ENCODE results near the gene ZBTB17. TPM values are rescaled to one million over a fixed set of nuclear protein-coding genes. Genes with fewer than 3 reads are reported as not detected.
A peak's percentile ranks its signal among the peaks of the same experiment; 100 is the strongest.

ZBTB17 gene
- total and polyA plus RNA-seq, 9 donors, result 3.7 to 45.7 (median 29.8) TPM

- no peak for DNase-seq
- Histone ChIP-seq H3K27ac (no peak overlapping the region), H3K4me3 (no peak overlapping the region), H3K27me3 (no peaks in the 10 kb centered on the region), H3K4me1 (ENCODE audit: insufficient read depth) (peaks cover 10% of the 10 kb centered on the region), H3K9me3 (no peaks in the 10 kb centered on the region), H3K36me3 (no peaks in the 10 kb centered on the region)
- intact Hi-C loops (cut with DNase I), result no loop called here
- 83 to 86% (median 84%) methylated on average over 10 of the region's 10 CpGs for WGBS, 3 donors
- no peak for TF ChIP-seq POLR2A (IDR thresholded peaks at IDR 0.05)
- no peak for TF ChIP-seq EP300 (IDR thresholded peaks at IDR 0.05)
- TF ChIP-seq, protein P1, sequence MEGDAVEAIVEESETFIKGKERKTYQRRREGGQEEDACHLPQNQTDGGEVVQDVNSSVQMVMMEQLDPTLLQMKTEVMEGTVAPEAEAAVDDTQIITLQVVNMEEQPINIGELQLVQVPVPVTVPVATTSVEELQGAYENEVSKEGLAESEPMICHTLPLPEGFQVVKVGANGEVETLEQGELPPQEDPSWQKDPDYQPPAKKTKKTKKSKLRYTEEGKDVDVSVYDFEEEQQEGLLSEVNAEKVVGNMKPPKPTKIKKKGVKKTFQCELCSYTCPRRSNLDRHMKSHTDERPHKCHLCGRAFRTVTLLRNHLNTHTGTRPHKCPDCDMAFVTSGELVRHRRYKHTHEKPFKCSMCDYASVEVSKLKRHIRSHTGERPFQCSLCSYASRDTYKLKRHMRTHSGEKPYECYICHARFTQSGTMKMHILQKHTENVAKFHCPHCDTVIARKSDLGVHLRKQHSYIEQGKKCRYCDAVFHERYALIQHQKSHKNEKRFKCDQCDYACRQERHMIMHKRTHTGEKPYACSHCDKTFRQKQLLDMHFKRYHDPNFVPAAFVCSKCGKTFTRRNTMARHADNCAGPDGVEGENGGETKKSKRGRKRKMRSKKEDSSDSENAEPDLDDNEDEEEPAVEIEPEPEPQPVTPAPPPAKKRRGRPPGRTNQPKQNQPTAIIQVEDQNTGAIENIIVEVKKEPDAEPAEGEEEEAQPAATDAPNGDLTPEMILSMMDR (IDR thresholded peaks at IDR 0.05), result no peak
Observed at GRCh38 chr1:15963968-15964648, 11.8 kb downstream of the ZBTB17 start.

DNA sequence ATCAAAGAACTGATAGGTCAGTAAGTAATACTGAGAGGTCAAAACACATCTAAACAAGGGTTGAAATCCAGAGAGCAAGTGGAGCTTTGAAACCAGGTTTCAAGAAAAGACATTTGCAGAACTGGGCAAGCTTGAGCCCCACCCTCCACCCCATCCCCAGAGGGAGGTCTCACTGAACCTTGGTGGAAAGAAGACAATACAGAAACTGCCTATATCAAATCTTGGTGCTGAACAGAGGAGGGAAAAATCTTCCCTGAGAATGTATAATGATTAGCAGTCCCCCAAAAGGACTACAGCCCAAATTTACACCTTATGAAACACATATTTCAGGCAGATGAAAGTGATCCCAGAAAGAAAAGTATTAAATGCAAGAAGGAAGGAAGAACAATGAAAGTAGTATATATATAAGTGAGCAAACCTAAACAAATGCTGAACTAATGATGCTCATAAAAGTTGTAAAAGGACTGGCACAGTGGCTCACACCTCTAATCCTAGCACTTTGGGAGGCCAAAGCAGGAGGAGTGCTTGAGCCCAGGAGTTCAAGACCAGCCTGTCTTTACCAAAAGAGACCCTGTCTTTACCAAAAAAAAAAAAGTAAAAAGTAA, 12.4 kb downstream of the ZBTB17 start:
- intact Hi-C loops (cut with DNase I), result no loop called here
- H3K4me1 ChIP-seq (ENCODE audit: insufficient read depth), result peaks cover 11% of the 10 kb centered on the region
- no peaks in the 10 kb centered on the region for H3K9me3 ChIP-seq
- DNase-seq, result no peak
- H3K36me3 ChIP-seq, result no peaks in the 10 kb centered on the region
- H3K27me3 ChIP-seq, result no peaks in the 10 kb centered on the region
- no peak overlapping the region for H3K4me3 ChIP-seq
- TF ChIP-seq, protein P1 (IDR thresholded peaks at IDR 0.05), result no peak
- TF ChIP-seq POLR2A (IDR thresholded peaks at IDR 0.05) (no peak), EP300 (IDR thresholded peaks at IDR 0.05) (no peak)
- H3K27ac ChIP-seq, result peak overlapping the region in 1 of 2 donors; percentile 29

DNA sequence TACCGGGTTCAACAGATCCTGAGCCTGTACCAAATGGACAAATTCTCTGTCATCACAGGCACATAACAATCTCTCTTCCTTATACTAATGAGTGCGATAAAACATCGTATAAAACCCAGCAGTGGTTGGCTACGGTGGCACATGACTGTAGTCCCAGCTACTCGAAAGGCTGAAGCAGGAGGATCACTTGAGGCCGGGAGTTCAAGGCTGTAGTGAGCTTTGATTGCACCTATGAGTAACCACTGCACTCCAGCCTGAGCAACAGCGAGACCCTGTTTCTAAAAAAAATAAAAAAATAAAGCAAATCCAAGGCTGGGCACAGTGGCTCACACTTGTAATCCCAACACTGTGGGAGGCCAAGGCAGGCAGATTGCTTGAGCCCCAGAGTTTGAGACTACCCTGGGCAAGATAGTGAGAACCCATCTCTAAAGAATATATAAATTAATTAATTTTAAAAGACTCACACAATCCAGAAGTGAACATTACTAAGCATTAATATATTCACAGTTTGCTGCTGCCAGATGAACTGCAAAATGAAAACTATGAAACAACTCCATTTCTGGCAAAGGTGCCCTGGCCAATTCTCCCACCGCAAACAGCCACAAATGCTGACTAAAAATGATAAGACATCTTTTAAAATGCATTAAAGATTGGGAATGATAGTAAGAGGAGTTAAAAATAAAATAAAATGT, 13.1 kb downstream of the ZBTB17 start:
- Histone ChIP-seq H3K9me3 (no peaks in the 10 kb centered on the region), H3K4me3 (no peak overlapping the region), H3K36me3 (no peaks in the 10 kb centered on the region), H3K27ac (peak overlapping the region in 1 of 2 donors; percentile 29), H3K4me1 (ENCODE audit: insufficient read depth) (peaks cover 12% of the 10 kb centered on the region), H3K27me3 (no peaks in the 10 kb centered on the region)
- peak in 2 of 5 donors; percentile 30 to 55 for DNase-seq
- intact Hi-C loops (cut with DNase I), result no loop called here
- TF ChIP-seq, protein P1 (IDR thresholded peaks at IDR 0.05), result no peak
- TF ChIP-seq EP300 (IDR thresholded peaks at IDR 0.05) (no peak), POLR2A (IDR thresholded peaks at IDR 0.05) (no peak)
- WGBS, 3 donors, result 33 to 57% (median 47%) methylated on average over 8 of the region's 8 CpGs

GRCh38 chr1:15962176-15962575, 13.7 kb downstream of the ZBTB17 start:
- Histone ChIP-seq H3K4me3 (no peak overlapping the region), H3K9me3 (no peaks in the 10 kb centered on the region), H3K36me3 (no peaks in the 10 kb centered on the region), H3K27ac (peak overlapping the region in 1 of 2 donors; percentile 29), H3K4me1 (ENCODE audit: insufficient read depth) (peaks cover 12% of the 10 kb centered on the region), H3K27me3 (no peaks in the 10 kb centered on the region)
- TF ChIP-seq POLR2A (IDR thresholded peaks at IDR 0.05) (no peak), EP300 (IDR thresholded peaks at IDR 0.05) (no peak)
- TF ChIP-seq, protein P1 (IDR thresholded peaks at IDR 0.05), result no peak
- DNase-seq, result peak in 1 of 5 donors; percentile 31
- intact Hi-C loops (cut with DNase I), result no loop called here
- 58 to 72% (median 64%) methylated on average over 6 of the region's 6 CpGs for WGBS, 3 donors
